Measurements from ENCODE around the gene DDAH1.
"Not testable (repeated sequence)": the region's sequence is repeated elsewhere in the genome, so short reads cannot be mapped to it uniquely, and the experiment has no call there.

- TF ChIP-seq, protein P1, sequence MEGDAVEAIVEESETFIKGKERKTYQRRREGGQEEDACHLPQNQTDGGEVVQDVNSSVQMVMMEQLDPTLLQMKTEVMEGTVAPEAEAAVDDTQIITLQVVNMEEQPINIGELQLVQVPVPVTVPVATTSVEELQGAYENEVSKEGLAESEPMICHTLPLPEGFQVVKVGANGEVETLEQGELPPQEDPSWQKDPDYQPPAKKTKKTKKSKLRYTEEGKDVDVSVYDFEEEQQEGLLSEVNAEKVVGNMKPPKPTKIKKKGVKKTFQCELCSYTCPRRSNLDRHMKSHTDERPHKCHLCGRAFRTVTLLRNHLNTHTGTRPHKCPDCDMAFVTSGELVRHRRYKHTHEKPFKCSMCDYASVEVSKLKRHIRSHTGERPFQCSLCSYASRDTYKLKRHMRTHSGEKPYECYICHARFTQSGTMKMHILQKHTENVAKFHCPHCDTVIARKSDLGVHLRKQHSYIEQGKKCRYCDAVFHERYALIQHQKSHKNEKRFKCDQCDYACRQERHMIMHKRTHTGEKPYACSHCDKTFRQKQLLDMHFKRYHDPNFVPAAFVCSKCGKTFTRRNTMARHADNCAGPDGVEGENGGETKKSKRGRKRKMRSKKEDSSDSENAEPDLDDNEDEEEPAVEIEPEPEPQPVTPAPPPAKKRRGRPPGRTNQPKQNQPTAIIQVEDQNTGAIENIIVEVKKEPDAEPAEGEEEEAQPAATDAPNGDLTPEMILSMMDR (IDR thresholded peaks at IDR 0.05): not testable (repeated sequence)
- not testable (repeated sequence) for TF ChIP-seq POLR2A (IDR thresholded peaks at IDR 0.05)
Observed at GRCh38 chr1:85470130-85470529, 5.2 kb upstream of the DDAH1 start.

Measured in heart left ventricle (tissue), 13 donors.